ENCODE results near the gene LMAN2. TPM values are rescaled to one million over a fixed set of nuclear protein-coding genes. Genes with fewer than 3 reads are reported as not detected.

The LMAN2 gene
- total RNA-seq, 1 donor from 2014 or later: 103 TPM

DNA sequence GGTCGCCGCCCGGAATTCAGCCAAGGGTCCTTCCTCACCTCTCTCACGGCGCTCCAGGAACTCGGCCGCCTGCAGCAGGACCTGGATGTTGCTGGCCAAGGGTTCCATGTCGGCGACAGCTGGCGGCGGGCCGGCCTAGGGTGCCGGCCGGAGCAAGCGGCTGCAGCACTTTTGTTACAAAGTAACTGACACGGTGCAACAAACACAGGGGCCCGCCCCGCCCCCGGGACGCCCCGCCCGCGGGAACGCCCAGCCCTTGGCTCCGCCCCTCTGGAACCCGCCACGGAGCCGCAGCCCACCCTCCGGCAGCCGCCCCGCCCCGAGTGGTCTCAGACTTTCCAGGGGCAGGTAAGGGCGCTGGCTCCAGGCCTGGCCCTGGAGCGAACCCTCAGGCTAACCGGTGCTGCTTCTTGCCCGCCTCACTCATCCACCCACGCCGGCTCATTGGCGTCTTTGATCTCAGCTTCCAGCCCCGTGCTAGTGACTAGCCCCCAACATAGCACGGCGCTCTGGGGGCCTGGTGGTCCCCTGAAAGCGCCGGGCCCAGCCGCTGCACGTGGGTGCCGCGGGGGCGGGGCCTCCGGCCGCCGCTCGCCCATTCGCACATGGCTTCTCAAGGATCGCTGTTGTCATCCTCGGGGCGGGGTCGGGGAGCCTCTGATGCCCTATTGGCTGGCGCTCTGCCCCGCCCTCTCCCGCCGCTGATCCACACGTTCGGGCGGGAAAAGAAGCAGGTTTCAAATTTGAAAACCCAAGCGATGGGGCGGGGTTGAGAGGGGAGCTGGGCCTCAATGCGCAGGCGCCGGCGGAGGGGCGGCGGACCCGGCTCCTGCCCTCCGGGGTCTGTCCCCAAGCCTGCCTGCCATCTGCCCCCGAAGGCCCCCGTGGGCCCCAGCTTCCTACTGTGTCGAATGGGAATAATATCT, 39.5 kb downstream of the LMAN2 start, which contains the start of gene MXD3:
MXD3 (minus strand) TSS at position 176 of the 926 bp plus-strand sequence; CDS start at position 108, 68 bp downstream.
- no peaks in the 10 kb centered on the region for H3K27me3 Mint-ChIP-seq (ENCODE audit: low read depth, unreplicated experiment)
- TF ChIP-seq EZH2 (IDR thresholded peaks at IDR 0.05; ENCODE audit: insufficient read depth, low read length): no peak
- TF ChIP-seq, protein P1, sequence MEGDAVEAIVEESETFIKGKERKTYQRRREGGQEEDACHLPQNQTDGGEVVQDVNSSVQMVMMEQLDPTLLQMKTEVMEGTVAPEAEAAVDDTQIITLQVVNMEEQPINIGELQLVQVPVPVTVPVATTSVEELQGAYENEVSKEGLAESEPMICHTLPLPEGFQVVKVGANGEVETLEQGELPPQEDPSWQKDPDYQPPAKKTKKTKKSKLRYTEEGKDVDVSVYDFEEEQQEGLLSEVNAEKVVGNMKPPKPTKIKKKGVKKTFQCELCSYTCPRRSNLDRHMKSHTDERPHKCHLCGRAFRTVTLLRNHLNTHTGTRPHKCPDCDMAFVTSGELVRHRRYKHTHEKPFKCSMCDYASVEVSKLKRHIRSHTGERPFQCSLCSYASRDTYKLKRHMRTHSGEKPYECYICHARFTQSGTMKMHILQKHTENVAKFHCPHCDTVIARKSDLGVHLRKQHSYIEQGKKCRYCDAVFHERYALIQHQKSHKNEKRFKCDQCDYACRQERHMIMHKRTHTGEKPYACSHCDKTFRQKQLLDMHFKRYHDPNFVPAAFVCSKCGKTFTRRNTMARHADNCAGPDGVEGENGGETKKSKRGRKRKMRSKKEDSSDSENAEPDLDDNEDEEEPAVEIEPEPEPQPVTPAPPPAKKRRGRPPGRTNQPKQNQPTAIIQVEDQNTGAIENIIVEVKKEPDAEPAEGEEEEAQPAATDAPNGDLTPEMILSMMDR (IDR thresholded peaks at IDR 0.05; ENCODE audit: insufficient read depth, low read depth, low read length): no peak
- peaks cover under 1% of the 10 kb centered on the region for H3K36me3 Mint-ChIP-seq (ENCODE audit: low read depth, unreplicated experiment)
- H3K27ac ChIP-seq (ENCODE audit: low read depth, low read length): peak within 1 kb of the TSS; percentile 81
- H4K20me1 ChIP-seq (ENCODE audit: insufficient read depth, low read length): peaks cover 33% of the 10 kb centered on the region
- H3K4me3 Mint-ChIP-seq (ENCODE audit: unreplicated experiment): peak within 1 kb of the TSS; percentile 80
- peak within 1 kb of the TSS; percentile 70 for H3K4me3 ChIP-seq (ENCODE audit: insufficient read depth, low read depth, low read length)
- peaks cover 18% of the 10 kb centered on the region for H3K79me2 ChIP-seq (ENCODE audit: insufficient read depth, low read length)
- no peaks in the 10 kb centered on the region for H3K27me3 ChIP-seq (ENCODE audit: insufficient read depth, low read length)
- H2AFZ ChIP-seq (ENCODE audit: low read depth, low read length): peak within 1 kb of the TSS; percentile 64
- peak within 1 kb of the TSS; percentile 81 for H3K27ac Mint-ChIP-seq (ENCODE audit: unreplicated experiment)
- peak within 1 kb of the TSS; percentile 97 for H3K4me2 ChIP-seq (ENCODE audit: low read length)
- peak within 1 kb of the TSS; percentile 78 for H3K9ac ChIP-seq (ENCODE audit: low read length)
- no peaks in the 10 kb centered on the region for H3K9me3 ChIP-seq (ENCODE audit: insufficient read depth, low read depth, low read length)
- peaks cover 1% of the 10 kb centered on the region for H3K36me3 ChIP-seq (ENCODE audit: insufficient read depth, low read length)
- H3K9me3 Mint-ChIP-seq (ENCODE audit: unreplicated experiment): no peaks in the 10 kb centered on the region
- H3K4me1 Mint-ChIP-seq (ENCODE audit: low read depth, unreplicated experiment): peaks cover 4% of the 10 kb centered on the region
- no peak for FAIRE-seq
- DNase-seq (ENCODE audit: low read depth): peak; percentile 74
- H3K4me1 ChIP-seq (ENCODE audit: insufficient read depth, low read length): peaks cover 19% of the 10 kb centered on the region

DNA sequence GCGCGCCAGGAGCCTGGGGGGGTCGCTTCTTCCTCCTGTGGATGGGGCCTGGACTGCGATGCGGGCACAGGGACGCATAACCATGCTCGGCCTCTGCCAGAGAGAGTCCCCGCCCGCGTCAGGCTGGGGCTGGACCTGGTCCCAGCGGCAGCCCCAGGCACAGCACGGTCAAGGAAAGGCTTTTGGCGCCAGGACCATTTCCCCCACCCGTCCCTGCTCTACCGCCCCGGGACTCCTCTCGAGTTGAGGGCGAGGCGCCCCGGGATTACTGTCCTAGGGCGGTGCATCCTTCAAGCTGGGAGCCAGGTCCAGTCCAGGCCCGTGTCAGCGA, 40.1 kb downstream of the LMAN2 start:
- H3K79me2 ChIP-seq (ENCODE audit: insufficient read depth, low read length): peaks cover 23% of the 10 kb centered on the region
- Mint-ChIP-seq H3K4me1 (ENCODE audit: low read depth, unreplicated experiment) (peaks cover 4% of the 10 kb centered on the region), H3K4me3 (ENCODE audit: unreplicated experiment) (peak overlapping the region; percentile 79), H3K9me3 (ENCODE audit: unreplicated experiment) (no peaks in the 10 kb centered on the region), H3K27ac (ENCODE audit: unreplicated experiment) (no peak overlapping the region), H3K36me3 (ENCODE audit: low read depth, unreplicated experiment) (peaks cover 7% of the 10 kb centered on the region), H3K27me3 (ENCODE audit: low read depth, unreplicated experiment) (no peaks in the 10 kb centered on the region)
- TF ChIP-seq, protein P1 (IDR thresholded peaks at IDR 0.05; ENCODE audit: insufficient read depth, low read depth, low read length): no peak
- no peak for TF ChIP-seq EZH2 (IDR thresholded peaks at IDR 0.05; ENCODE audit: insufficient read depth, low read length)
- peak overlapping the region; percentile 70 for H3K4me3 ChIP-seq (ENCODE audit: insufficient read depth, low read depth, low read length)
- H3K9ac ChIP-seq (ENCODE audit: low read length): peak overlapping the region; percentile 78
- H3K36me3 ChIP-seq (ENCODE audit: insufficient read depth, low read length): peaks cover 7% of the 10 kb centered on the region
- no peaks in the 10 kb centered on the region for H3K9me3 ChIP-seq (ENCODE audit: insufficient read depth, low read depth, low read length)
- DNase-seq (ENCODE audit: low read depth) (no peak), FAIRE-seq (no peak)
- no peaks in the 10 kb centered on the region for H3K27me3 ChIP-seq (ENCODE audit: insufficient read depth, low read length)
- H3K4me2 ChIP-seq (ENCODE audit: low read length): peak overlapping the region; percentile 97
- peaks cover 37% of the 10 kb centered on the region for H4K20me1 ChIP-seq (ENCODE audit: insufficient read depth, low read length)
- peaks cover 19% of the 10 kb centered on the region for H3K4me1 ChIP-seq (ENCODE audit: insufficient read depth, low read length)
- H3K27ac ChIP-seq (ENCODE audit: low read depth, low read length): peak overlapping the region; percentile 81
- H2AFZ ChIP-seq (ENCODE audit: low read depth, low read length): peak overlapping the region; percentile 50

Data from astrocyte (in vitro differentiated cells and primary cell).